HepG2 (cell line): ENCODE measurements around the gene RNASE4. TPM values are rescaled to one million over a fixed set of nuclear protein-coding genes. Genes with fewer than 3 reads are reported as not detected.

Source experiments
- EHMT2 ChIP-seq: fragments of 200-600 bp; sonication (generic); IDR thresholded peaks from 2 replicates; pipeline ENCODE4 v1.7.0; 2017; ENCODE audit warnings: antibody characterized with exemption, low read depth, low read length, borderline replicate concordance
- FOXO1 ChIP-seq: sonication (generic); formaldehyde crosslinking; IDR thresholded peaks from 2 replicates; pipeline ENCODE4 v1.4.0; 2020; ENCODE audit warnings: missing genetic modification reagents
- HOXA5 ChIP-seq: sonication (generic); formaldehyde crosslinking; IDR thresholded peaks from 2 replicates; pipeline ENCODE4 v1.4.0; 2020; ENCODE audit warnings: missing genetic modification reagents
- IRF2 ChIP-seq: IDR thresholded peaks from 2 replicates; pipeline ENCODE4 v1.6.1; 2018; ENCODE audit warnings: missing genetic modification reagents, missing compliant biosample characterization
- LCORL ChIP-seq, 2 experiments: fragments of 450-650 bp in 1 of 2; sonication (generic) in 1 of 2; formaldehyde crosslinking in 1 of 2; IDR thresholded peaks; 2 replicates each; pipeline versions ENCODE4 v1.5.0 to v1.6.1; 2017 to 2020; ENCODE audit warnings: antibody characterized with exemption in 1 of 2, missing genetic modification reagents in 1 of 2
- MBD4 ChIP-seq: IDR thresholded peaks from 2 replicates; pipeline ENCODE4 v1.6.1; 2012; ENCODE audit warnings: low read length, inconsistent platforms, borderline replicate concordance
- RAD21 ChIP-seq: fragments of 450-650 bp; formaldehyde crosslinking; IDR thresholded peaks from 2 replicates; pipeline ENCODE4 v1.5.0; 2020; ENCODE audit warnings: mild to moderate bottlenecking
- RBM39 ChIP-seq: fragments of 200-400 bp; formaldehyde crosslinking; IDR thresholded peaks from one replicate; pipeline ENCODE4 v1.6.1; 2018; ENCODE audit warnings: antibody characterized with exemption, mild to moderate bottlenecking, low read depth, low read length; ENCODE audit not compliant: poor library complexity, severe bottlenecking
- SPEN ChIP-seq: sonication (generic); formaldehyde crosslinking; IDR thresholded peaks from 2 replicates; pipeline ENCODE4 v1.5.1; 2020; ENCODE audit warnings: low read depth, mild to moderate bottlenecking, missing genetic modification reagents
- ZBTB21 ChIP-seq: sonication (generic); formaldehyde crosslinking; IDR thresholded peaks from 2 replicates; pipeline ENCODE4 v1.4.0; 2020; ENCODE audit warnings: missing genetic modification reagents
- ZNF557 ChIP-seq: sonication (generic); formaldehyde crosslinking; IDR thresholded peaks from 2 replicates; pipeline ENCODE4 v1.4.0; 2020; ENCODE audit warnings: missing genetic modification reagents
- ZNF724P ChIP-seq: sonication (generic); formaldehyde crosslinking; IDR thresholded peaks from 2 replicates; pipeline ENCODE4 v1.8.0; 2022; ENCODE audit warnings: missing genetic modification reagents, borderline replicate concordance
- ZNF75D ChIP-seq: sonication (generic); formaldehyde crosslinking; IDR thresholded peaks from 2 replicates; pipeline ENCODE4 v1.8.1; 2023; ENCODE audit warnings: missing genetic modification reagents, mild to moderate bottlenecking, borderline replicate concordance
- polyA plus RNA-seq, 8 experiments: library from polyadenylated mRNA; depleted of rRNA in 3 of 8; stranded (reverse) in 7 of 8; unstranded in 1 of 8; fragments of >200 nt; fragmentation: Illumina TruSeq in 4 of 8; extraction: Trizol in 4 of 8; gene quantifications; 2 replicates each; pipeline versions ENCODE4 v1.2.1 to v1.2.3, GENCODE V29; 2011 to 2016; ENCODE audit warnings: low read depth in 4 of 8, missing spikeins in 1 of 8, mixed read lengths in 1 of 8; ENCODE audit not compliant: insufficient read depth in 1 of 8
- total RNA-seq, 5 experiments: library from RNA; depleted of rRNA; stranded (reverse); fragments of >200 nt; fragmentation: Illumina TruSeq; extraction: Trizol; gene quantifications; 2 replicates each; pipeline ENCODE4 v1.2.3, GENCODE V29; 2016; ENCODE audit warnings: low read depth in 1 of 5
- TF ChIP-seq, protein P1 (sequence below): sonication (generic); formaldehyde crosslinking; IDR thresholded peaks from 2 replicates; pipeline ENCODE4 v1.5.1; 2020; ENCODE audit warnings: mild to moderate bottlenecking, missing genetic modification reagents, moderate library complexity
- TF ChIP-seq, protein P2 (sequence below): sonication (generic); formaldehyde crosslinking; IDR thresholded peaks from 2 replicates; pipeline ENCODE4 v1.8.0; 2022; ENCODE audit warnings: mild to moderate bottlenecking, missing genetic modification reagents, moderate library complexity
- TF ChIP-seq, protein P3 (sequence below): sonication (generic); formaldehyde crosslinking; IDR thresholded peaks from 2 replicates; pipeline ENCODE4 v1.8.0; 2022; ENCODE audit warnings: low read depth, missing genetic modification reagents
- TF ChIP-seq, protein P4 (sequence below): sonication (generic); formaldehyde crosslinking; IDR thresholded peaks from 2 replicates; pipeline ENCODE4 v1.4.0; 2020; ENCODE audit warnings: mild to moderate bottlenecking, missing genetic modification reagents

Gene RNASE4
- total and polyA plus RNA-seq, 2 of the 13 experiments (the other 11 are each of a cell fraction or from before 2014, with no cell fraction given) = 109 to 983 TPM

DNA sequence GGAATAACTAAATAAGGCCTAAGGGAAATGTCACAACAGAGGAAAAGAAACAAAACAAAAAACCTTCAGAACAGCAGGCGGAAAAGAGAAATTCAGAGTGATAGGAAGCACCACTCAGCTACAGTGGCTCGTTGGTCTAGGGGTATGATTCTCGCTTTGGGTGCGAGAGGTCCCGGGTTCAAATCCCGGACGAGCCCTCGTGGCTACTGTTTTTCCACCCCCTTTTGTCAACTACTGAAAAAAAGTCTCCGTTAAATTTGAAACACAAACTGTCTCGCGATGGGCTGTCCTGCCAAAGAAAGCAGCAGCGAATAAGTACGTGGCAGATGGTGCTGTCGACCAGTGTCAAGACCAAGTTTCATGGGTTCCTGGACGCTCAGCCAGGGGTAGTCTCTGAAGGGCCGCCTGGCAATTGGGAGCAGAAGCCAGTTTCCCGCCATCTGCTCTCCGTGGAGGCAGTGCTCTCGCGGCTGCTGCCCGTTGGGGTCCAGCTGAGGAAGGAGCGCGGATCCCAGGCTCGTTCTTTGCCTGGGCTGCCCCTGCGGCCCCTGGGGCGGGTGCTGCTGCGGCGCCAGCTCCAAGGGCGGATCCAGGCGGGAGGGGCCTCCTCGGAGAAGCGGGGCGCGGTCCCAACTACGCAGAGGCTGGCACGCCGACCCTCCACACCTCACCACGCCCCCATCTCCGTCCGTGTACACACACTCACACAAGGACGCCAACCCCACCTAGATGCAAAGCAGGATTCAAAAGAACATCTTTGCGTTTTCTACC lies at the start of gene RNASE4 (continued):
- TF ChIP-seq, protein P1, sequence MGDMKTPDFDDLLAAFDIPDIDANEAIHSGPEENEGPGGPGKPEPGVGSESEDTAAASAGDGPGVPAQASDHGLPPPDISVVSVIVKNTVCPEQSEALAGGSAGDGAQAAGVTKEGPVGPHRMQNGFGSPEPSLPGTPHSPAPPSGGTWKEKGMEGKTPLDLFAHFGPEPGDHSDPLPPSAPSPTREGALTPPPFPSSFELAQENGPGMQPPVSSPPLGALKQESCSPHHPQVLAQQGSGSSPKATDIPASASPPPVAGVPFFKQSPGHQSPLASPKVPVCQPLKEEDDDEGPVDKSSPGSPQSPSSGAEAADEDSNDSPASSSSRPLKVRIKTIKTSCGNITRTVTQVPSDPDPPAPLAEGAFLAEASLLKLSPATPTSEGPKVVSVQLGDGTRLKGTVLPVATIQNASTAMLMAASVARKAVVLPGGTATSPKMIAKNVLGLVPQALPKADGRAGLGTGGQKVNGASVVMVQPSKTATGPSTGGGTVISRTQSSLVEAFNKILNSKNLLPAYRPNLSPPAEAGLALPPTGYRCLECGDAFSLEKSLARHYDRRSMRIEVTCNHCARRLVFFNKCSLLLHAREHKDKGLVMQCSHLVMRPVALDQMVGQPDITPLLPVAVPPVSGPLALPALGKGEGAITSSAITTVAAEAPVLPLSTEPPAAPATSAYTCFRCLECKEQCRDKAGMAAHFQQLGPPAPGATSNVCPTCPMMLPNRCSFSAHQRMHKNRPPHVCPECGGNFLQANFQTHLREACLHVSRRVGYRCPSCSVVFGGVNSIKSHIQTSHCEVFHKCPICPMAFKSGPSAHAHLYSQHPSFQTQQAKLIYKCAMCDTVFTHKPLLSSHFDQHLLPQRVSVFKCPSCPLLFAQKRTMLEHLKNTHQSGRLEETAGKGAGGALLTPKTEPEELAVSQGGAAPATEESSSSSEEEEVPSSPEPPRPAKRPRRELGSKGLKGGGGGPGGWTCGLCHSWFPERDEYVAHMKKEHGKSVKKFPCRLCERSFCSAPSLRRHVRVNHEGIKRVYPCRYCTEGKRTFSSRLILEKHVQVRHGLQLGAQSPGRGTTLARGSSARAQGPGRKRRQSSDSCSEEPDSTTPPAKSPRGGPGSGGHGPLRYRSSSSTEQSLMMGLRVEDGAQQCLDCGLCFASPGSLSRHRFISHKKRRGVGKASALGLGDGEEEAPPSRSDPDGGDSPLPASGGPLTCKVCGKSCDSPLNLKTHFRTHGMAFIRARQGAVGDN (CRISPR knock-in tag) = peak; percentile 94
- TF ChIP-seq, protein P2, sequence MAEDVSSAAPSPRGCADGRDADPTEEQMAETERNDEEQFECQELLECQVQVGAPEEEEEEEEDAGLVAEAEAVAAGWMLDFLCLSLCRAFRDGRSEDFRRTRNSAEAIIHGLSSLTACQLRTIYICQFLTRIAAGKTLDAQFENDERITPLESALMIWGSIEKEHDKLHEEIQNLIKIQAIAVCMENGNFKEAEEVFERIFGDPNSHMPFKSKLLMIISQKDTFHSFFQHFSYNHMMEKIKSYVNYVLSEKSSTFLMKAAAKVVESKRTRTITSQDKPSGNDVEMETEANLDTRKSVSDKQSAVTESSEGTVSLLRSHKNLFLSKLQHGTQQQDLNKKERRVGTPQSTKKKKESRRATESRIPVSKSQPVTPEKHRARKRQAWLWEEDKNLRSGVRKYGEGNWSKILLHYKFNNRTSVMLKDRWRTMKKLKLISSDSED (CRISPR knock-in tag) = no peak
- TF ChIP-seq ZNF75D = no peak
- TF ChIP-seq, protein P3, sequence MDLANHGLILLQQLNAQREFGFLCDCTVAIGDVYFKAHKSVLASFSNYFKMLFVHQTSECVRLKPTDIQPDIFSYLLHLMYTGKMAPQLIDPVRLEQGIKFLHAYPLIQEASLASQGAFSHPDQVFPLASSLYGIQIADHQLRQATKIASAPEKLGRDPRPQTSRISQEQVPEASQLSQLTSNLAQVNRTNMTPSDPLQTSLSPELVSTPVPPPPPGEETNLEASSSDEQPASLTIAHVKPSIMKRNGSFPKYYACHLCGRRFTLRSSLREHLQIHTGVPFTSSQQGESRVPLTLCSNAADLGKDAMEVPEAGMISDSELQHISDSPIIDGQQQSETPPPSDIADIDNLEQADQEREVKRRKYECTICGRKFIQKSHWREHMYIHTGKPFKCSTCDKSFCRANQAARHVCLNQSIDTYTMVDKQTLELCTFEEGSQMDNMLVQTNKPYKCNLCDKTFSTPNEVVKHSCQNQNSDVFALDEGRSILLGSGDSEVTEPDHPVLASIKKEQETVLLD (CRISPR knock-in tag) = 0 out of 2 replicates have a peak, but pooled peaks have one; percentile 60
- 0 out of 2 replicates have a peak, but pooled peaks have one; percentile 6 for TF ChIP-seq ZBTB21
- no peak for TF ChIP-seq MBD4
- 0 out of 2 replicates have a peak, but pooled peaks have one; percentile 18 for TF ChIP-seq ZNF724P (CRISPR knock-in tag)
- TF ChIP-seq, protein P4, sequence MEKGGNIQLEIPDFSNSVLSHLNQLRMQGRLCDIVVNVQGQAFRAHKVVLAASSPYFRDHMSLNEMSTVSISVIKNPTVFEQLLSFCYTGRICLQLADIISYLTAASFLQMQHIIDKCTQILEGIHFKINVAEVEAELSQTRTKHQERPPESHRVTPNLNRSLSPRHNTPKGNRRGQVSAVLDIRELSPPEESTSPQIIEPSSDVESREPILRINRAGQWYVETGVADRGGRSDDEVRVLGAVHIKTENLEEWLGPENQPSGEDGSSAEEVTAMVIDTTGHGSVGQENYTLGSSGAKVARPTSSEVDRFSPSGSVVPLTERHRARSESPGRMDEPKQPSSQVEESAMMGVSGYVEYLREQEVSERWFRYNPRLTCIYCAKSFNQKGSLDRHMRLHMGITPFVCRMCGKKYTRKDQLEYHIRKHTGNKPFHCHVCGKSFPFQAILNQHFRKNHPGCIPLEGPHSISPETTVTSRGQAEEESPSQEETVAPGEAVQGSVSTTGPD (CRISPR knock-in tag) = no peak
- peak; percentile 43 for TF ChIP-seq FOXO1 (CRISPR knock-in tag)
- TF ChIP-seq EHMT2 = no peak
- TF ChIP-seq HOXA5 (CRISPR knock-in tag) = peak; percentile 76; the same call in 1 of the 2 replicates
- TF ChIP-seq SPEN = peak; percentile 72; the same call in 1 of the 2 replicates
- TF ChIP-seq RAD21 = peak; percentile 46; the same call in 1 of the 2 replicates
- peak; percentile 66 for TF ChIP-seq IRF2 (CRISPR knock-in tag)
- TF ChIP-seq RBM39 = peak; percentile 77
- peak; percentile 61 for TF ChIP-seq LCORL (IDR thresholded peaks at IDR 0.05)
- no peak; the same call in 1 of the 2 replicates for TF ChIP-seq LCORL (CRISPR knock-in tag; IDR thresholded peaks at IDR 0.05)
- no peak for TF ChIP-seq ZNF557
